Mesothelial cell of epicardium (in vitro differentiated cells): ENCODE results near the gene NPFFR1. TPM values are rescaled to one million over a fixed set of nuclear protein-coding genes. Genes with fewer than 3 reads are reported as not detected.

Experiments used
- DNase-seq, 2 experiments: peaks; one replicate each; pipeline ENCODE4 v3.0.0; 2021; ENCODE audit warnings: low spot score in 2 of 2; ENCODE audit not compliant: unreplicated experiment in 2 of 2
- H3K27ac Mint-ChIP-seq: 2 replicates; pipeline ENCODE4 v1.8.0; 2021; ENCODE audit warnings: mixed read lengths
- H3K27me3 Mint-ChIP-seq: 2 replicates; pipeline ENCODE4 v1.8.0; 2021; ENCODE audit warnings: low read depth, mixed read lengths
- H3K36me3 Mint-ChIP-seq: 2 replicates; pipeline ENCODE4 v1.8.0; 2021; ENCODE audit warnings: mixed read lengths
- H3K4me1 Mint-ChIP-seq: 2 replicates; pipeline ENCODE4 v1.8.0; 2021; ENCODE audit warnings: mixed read lengths
- H3K4me3 Mint-ChIP-seq: 2 replicates; pipeline ENCODE4 v1.8.0; 2021; ENCODE audit warnings: mild to moderate bottlenecking, moderate library complexity, mixed read lengths
- H3K9me3 Mint-ChIP-seq: 2 replicates; pipeline ENCODE4 v1.8.0; 2021; ENCODE audit warnings: mixed read lengths
- CTCF ChIP-seq: fragments of 200-600 bp; sonication (generic); IDR thresholded peaks from one replicate; pipeline ENCODE4 v1.5.0; 2021; ENCODE audit warnings: antibody characterized with exemption; ENCODE audit not compliant: unreplicated experiment
- total RNA-seq: library from RNA; stranded (reverse); gene quantifications from 3 replicates; pipeline ENCODE4 v1.2.1, GENCODE V29; 2021

The NPFFR1 gene
- total RNA-seq, 1 donor from 2014 or later = 0.13 TPM

DNA sequence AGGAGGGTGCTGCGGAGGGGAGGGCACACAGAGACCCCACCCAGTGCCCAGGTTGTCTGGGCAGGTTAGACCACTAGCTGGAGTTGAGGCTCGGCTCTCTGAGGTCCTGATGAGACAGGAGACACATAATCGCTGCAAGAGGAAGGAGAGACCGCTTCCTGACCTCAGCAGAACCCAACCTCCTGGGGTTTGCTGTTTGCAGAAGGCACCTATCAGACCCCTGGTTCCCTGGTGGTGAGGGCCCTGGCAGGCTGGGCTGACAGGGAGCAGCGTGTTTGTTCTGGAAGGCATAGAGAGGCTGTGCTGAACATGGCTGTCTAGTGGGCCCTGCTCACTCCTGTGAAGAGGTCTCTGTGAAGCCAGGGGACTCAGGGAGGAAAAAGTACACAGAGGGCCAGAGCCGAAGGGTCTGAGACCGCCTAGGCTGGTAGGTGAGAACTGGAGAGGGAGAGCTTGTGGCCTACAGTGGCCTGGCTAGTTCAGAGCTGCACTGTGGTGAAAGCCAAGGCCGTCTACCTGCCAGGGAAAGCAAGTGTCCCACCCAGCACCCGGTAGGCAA, 39.4 kb upstream of the NPFFR1 start:
- H3K4me1 Mint-ChIP-seq = peaks cover 4% of the 10 kb centered on the region
- peaks cover 1% of the 10 kb centered on the region for H3K36me3 Mint-ChIP-seq
- DNase-seq = no peak
- H3K27ac Mint-ChIP-seq = no peak overlapping the region
- no peaks in the 10 kb centered on the region for H3K27me3 Mint-ChIP-seq
- no peak for TF ChIP-seq CTCF
- H3K4me3 Mint-ChIP-seq = no peak overlapping the region
- H3K9me3 Mint-ChIP-seq = no peaks in the 10 kb centered on the region

DNA sequence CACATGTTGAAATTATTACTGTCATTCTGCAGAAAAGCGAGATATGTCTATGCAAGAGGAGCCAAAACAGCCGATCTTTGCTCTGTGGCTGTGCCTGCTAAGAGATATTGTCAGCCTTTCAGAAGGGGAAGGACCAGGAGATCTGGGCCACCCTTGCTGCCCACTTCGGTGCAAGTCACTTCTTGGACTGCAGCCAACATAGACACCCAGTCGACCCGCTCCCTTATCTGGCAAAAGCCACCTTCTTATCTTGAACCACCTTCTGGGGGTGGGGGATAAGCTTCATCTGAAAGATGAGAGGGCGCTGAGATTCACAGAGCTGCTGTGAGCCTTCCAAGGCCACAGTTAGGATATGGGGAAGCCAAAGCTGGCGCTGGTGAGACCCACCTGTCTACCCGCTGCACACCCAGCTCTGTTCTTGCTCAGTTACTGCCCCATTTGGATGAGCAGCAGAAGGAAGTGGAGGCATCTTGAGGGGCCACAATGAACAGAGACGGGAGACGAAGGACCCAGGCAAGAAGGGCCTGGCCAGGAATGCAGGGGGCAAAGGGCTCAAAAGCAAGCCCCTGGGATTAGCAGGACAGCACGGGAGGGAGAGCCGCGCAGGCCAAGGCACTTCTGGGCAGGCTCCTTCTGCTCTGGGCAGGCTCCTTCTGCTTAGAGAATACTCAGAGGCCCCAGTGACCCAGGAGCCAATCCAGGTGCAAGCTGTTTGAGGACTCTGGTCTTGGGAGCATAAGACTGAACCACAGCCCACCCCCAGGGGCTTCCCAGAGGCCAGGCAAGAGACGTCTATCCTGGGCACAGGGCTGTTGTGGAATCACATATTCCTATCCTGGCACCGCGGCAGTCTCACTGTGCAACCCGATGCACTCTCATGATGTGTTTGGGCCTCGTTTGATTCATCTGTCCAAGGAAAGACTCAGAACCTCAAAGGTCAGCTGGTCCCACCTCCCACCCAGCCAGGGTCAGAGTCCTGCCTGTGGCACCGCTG, 38.4 kb upstream of the NPFFR1 start:
- DNase-seq = no peak
- Mint-ChIP-seq H3K4me3 (no peak overlapping the region), H3K36me3 (peaks cover 1% of the 10 kb centered on the region)

DNA sequence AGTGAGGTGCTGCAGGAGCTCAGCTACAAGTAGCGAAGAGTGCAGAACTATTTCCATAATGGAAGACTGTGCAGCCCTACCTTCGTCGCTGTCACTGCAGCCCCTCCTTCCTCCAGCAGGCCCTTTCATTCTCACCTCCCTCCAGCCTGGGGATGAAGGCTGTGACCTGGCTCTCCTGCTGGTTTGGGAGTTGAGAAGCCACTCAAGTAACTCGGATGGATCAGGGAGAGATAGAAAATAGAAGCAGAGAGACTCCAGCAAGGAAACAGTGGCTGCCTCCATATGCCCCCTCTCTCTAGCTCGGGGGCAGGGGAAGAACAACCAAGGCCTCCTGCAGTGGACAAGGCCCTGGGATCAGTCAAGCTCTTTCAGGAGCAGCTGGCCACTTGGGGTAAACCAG, 37.4 kb upstream of the NPFFR1 start:
- Mint-ChIP-seq H3K4me3 (no peak overlapping the region), H3K36me3 (peaks cover 1% of the 10 kb centered on the region), H3K27me3 (no peaks in the 10 kb centered on the region), H3K27ac (no peak overlapping the region), H3K9me3 (no peaks in the 10 kb centered on the region), H3K4me1 (peaks cover 4% of the 10 kb centered on the region)
- TF ChIP-seq CTCF = no peak
- no peak for DNase-seq

More for the DNA sequence above, 38.4 kb upstream of the NPFFR1 start:
- no peak for TF ChIP-seq CTCF
- Mint-ChIP-seq H3K27ac (no peak overlapping the region), H3K4me1 (peaks cover 4% of the 10 kb centered on the region), H3K9me3 (no peaks in the 10 kb centered on the region), H3K27me3 (no peaks in the 10 kb centered on the region)

- H3K4me1 Mint-ChIP-seq = peaks cover 1% of the 10 kb centered on the region
- no peak for DNase-seq
These were observed 36.9 kb upstream of the NPFFR1 start for GRCh38 chr10:70320751-70321150.

GRCh38 chr10:70319824-70320223, 36.0 kb upstream of the NPFFR1 start:
- H3K27ac Mint-ChIP-seq = no peak overlapping the region
- no peak for TF ChIP-seq CTCF
- no peaks in the 10 kb centered on the region for H3K4me1 Mint-ChIP-seq
- no peaks in the 10 kb centered on the region for H3K27me3 Mint-ChIP-seq
- no peak overlapping the region for H3K4me3 Mint-ChIP-seq
- DNase-seq = no peak
- peaks cover 1% of the 10 kb centered on the region for H3K36me3 Mint-ChIP-seq
- no peaks in the 10 kb centered on the region for H3K9me3 Mint-ChIP-seq

More at GRCh38 chr10:70320751-70321150, 36.9 kb upstream of the NPFFR1 start:
- no peak for TF ChIP-seq CTCF
- no peaks in the 10 kb centered on the region for H3K27me3 Mint-ChIP-seq
- no peaks in the 10 kb centered on the region for H3K9me3 Mint-ChIP-seq
- peaks cover 1% of the 10 kb centered on the region for H3K36me3 Mint-ChIP-seq
- H3K4me3 Mint-ChIP-seq = no peak overlapping the region
- H3K27ac Mint-ChIP-seq = no peak overlapping the region
